GM20431 (cell line): ENCODE data around the gene PTPRN2.
"Not testable (repeated sequence)": the region's sequence is repeated elsewhere in the genome, so short reads cannot be mapped to it uniquely, and the experiment has no call there.

ENCODE experiments used
- in situ Hi-C: fragments of 300-500 bp; cut with MseI, MboI; formaldehyde crosslinking; loops from one replicate; pipeline ENCODE4 v1.15.0; 2020; ENCODE audit warnings: low sequenced_read_pairs; ENCODE audit not compliant: unreplicated experiment

The PTPRN2 gene

DNA sequence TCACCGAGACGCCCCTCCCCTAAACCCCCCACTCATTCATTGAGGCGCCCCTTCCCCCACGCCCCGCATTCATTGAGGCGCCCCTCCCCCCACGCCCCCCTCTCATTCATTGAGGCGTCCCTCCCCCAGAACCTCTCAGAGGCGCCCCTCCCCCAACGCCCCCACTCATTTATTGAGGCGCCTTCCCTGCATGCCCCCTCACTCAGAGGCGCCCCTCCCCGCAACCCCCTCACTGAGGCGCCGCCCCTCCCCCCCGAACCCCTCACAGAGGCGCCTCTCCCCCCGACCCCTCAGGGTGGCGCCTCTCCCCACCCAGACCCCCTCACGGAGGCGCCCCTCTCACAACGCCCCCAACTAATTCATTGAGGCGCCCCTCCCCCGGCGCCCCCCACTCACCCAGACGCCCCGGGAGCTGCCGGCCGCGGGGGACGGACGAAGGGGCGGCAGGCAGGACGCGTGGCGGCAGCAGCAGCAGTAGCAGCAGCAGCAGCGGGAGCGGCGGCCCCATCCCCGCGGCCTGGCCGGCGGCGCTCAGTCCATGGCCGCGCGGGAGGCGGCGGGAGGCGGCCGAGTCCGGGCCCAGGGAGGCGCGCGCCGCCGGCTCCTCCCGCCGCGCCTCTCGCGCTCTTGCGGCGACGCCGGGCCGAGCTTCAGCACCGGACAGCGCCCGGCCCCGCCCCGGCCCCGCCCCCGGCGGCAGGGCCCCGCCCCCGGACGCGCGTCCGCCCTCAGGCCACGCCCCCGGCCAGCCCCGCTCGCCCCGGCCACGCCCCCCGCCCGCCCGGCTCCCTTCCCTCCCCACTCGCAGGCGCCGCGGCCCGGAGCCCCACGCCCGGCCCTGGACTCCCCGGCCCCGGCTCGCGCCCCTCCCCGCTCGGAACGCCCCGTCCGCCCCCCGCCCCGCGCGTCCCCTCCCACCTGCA lies at the start of gene PTPRN2:
PTPRN2 (minus strand) TSS at position 662 of the 923 bp plus-strand sequence.
- in situ Hi-C loops, result no loop called here

- in situ Hi-C loops, result no loop called here
Observed at GRCh38 chr7:158633055-158633956, 45.7 kb upstream of the PTPRN2 start.

- in situ Hi-C loops, result no loop called here
Observed at GRCh38 chr7:158631574-158632195, 44.1 kb upstream of the PTPRN2 start.

DNA sequence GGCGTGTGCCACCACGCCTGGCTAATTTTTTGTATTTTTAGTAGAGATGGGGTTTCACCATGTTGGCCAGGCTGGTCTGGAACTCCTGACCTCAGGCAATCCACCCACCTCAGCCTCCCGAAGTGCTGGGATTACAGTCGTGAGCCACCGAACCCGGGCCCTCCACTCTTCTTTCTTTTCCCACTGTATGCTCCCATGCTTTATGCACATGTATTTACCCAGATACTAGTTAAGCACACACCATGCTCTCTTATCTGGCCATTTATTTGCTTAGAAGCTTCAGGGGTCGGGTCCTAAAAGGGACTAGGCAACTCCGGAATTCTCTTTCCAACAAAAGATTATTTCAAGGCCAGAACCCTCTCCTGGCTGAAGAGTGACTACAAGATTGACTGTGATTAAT lies 38.7 kb upstream of the PTPRN2 start:
- in situ Hi-C loops, result not testable (repeated sequence)

GRCh38 chr7:158623241-158623640 lies 35.6 kb upstream of the PTPRN2 start:
- in situ Hi-C loops, result no loop called here

GRCh38 chr7:158620839-158621441 lies 33.3 kb upstream of the PTPRN2 start:
- in situ Hi-C loops, result no loop called here

GRCh38 chr7:158620418-158620817 lies 32.8 kb upstream of the PTPRN2 start:
- in situ Hi-C loops, result no loop called here

DNA sequence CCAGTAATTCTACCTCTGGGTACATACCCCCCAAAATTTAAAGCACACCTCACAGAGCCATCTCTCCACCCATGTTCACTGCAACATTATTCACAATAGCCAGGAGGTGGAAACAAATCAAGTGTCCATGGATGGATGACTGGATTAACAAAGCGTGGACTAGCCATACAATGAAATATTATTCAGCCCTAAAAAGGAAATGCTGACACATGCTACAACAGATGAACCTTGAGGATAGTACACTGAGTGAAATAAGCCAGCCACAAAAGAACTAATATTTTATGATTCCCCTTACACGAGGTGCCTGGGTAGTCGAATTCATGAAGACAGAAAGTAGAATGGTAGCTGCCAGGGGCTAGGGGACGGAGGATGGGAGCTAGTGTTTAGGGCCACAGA lies 31.1 kb upstream of the PTPRN2 start:
- in situ Hi-C loops, result no loop called here

DNA sequence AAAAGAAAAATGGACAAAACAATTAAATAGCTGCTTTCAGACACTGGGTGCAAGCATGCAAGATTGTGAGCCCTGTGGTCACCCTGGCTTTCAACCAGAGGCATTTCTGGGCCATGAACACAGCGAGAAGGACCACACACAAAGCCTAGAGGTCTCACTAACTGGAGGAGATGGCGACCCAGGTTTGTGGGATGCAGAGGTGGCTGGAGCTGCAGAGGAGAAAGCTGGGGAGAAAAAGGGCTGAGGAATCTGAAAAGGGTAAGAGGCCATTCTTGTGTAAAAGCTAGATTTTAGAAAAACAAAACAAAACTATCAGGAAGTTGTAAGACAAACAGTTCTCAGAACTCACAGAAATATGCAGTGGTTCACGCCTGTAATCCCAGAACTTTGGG lies 30.1 kb upstream of the PTPRN2 start:
- in situ Hi-C loops, result no loop called here

GRCh38 chr7:158616050-158616449 lies 28.4 kb upstream of the PTPRN2 start:
- in situ Hi-C loops, result no loop called here

- in situ Hi-C loops, result no loop called here
Observed at GRCh38 chr7:158614700-158615099, 27.1 kb upstream of the PTPRN2 start.

GRCh38 chr7:158613481-158613880 lies 25.9 kb upstream of the PTPRN2 start:
- in situ Hi-C loops, result no loop called here

- in situ Hi-C loops, result no loop called here
Observed at GRCh38 chr7:158612546-158612945, 24.9 kb upstream of the PTPRN2 start.

GRCh38 chr7:158611541-158611940 lies 23.9 kb upstream of the PTPRN2 start:
- in situ Hi-C loops, result no loop called here

- in situ Hi-C loops, result no loop called here
Observed at GRCh38 chr7:158609313-158609974, 21.8 kb upstream of the PTPRN2 start.

DNA sequence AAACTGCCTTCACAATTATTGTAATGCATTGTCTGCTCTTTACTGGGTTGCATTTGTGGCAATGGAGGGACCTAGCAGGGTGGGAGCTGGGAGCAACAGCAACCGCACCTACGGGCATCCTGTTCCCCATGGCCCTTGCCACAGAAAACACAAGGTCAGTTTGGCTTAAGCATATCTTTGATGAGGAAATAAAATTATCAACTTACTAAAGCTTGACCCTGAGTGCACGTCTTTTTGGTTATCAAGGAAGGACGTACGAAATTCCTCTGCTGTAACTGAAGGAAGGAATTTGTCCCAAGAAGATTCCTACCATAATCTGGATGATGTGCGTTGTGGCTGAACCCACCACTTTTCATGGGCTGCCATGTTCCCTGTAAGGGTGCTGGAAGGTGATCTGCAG lies 19.9 kb upstream of the PTPRN2 start:
- in situ Hi-C loops, result no loop called here

- in situ Hi-C loops, result no loop called here
Observed at GRCh38 chr7:158606671-158607424, 19.2 kb upstream of the PTPRN2 start.

DNA sequence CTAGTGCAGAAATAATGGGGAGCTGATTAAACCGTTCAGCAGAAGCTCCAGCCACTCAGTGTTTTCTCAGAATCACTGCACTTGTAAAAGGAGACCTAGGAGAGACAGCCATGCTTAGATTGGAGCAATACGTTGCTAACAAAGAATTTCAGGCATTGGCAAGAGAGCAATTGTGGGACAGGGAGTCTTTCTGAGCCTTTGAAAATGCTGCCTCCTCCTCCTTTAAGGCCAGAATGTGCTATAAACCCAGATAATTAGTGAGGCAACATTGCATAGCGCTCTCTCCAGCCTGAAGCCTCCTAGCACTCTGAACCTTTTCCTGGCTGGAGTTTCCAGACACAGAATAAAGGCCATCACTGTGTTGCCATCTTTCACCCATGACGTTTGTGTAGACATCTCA lies 18.5 kb upstream of the PTPRN2 start:
- in situ Hi-C loops, result no loop called here
